GM18526 (cell line): Measurements from ENCODE around the gene FCMR.

Experiments used
- POLR2A ChIP-seq: IDR thresholded peaks from 3 replicates; pipeline ENCODE4 v1.6.1; 2011; ENCODE audit not compliant: insufficient read length; ENCODE audit errors: extremely low read depth

FCMR gene

GRCh38 chr1:206954459-206955342 is 33.0 kb upstream of the FCMR start:
- no peak for TF ChIP-seq POLR2A

GRCh38 chr1:206953626-206954025 is 31.9 kb upstream of the FCMR start:
- no peak for TF ChIP-seq POLR2A

- no peak for TF ChIP-seq POLR2A
Observed at GRCh38 chr1:206953126-206953525, 31.4 kb upstream of the FCMR start.

GRCh38 chr1:206952171-206952570 is 30.4 kb upstream of the FCMR start:
- no peak for TF ChIP-seq POLR2A

GRCh38 chr1:206951318-206952100 is 29.8 kb upstream of the FCMR start:
- no peak for TF ChIP-seq POLR2A

- no peak for TF ChIP-seq POLR2A
Observed at GRCh38 chr1:206949641-206950040, 27.9 kb upstream of the FCMR start.

- no peak for TF ChIP-seq POLR2A
Observed at GRCh38 chr1:206949208-206949607, 27.5 kb upstream of the FCMR start.

GRCh38 chr1:206947255-206947654 is 25.5 kb upstream of the FCMR start:
- TF ChIP-seq POLR2A, result no peak

- no peak for TF ChIP-seq POLR2A
Observed at GRCh38 chr1:206946261-206946660, 24.5 kb upstream of the FCMR start, which contains the start of gene PIGR. TSS of gene PIGR (minus strand) at chr1:206946466. CDS start at chr1:206940531, 5,935 bp downstream.

GRCh38 chr1:206945779-206946178 is 24.0 kb upstream of the FCMR start:
- TF ChIP-seq POLR2A, result no peak

GRCh38 chr1:206944703-206945102 is 23.0 kb upstream of the FCMR start:
- no peak for TF ChIP-seq POLR2A

GRCh38 chr1:206941766-206942418 is 20.2 kb upstream of the FCMR start:
- TF ChIP-seq POLR2A, result no peak

GRCh38 chr1:206940588-206940936 is 18.8 kb upstream of the FCMR start:
- TF ChIP-seq POLR2A, result no peak

GRCh38 chr1:206939841-206940587 is 18.3 kb upstream of the FCMR start:
- TF ChIP-seq POLR2A, result no peak

- no peak for TF ChIP-seq POLR2A
Observed at GRCh38 chr1:206939131-206939530, 17.4 kb upstream of the FCMR start.
